22Rv1 (cell line): Measurements from ENCODE around the gene IGF2R.

Experiments
- ZFX ChIP-seq: fragments of 450-650 bp; IDR thresholded peaks from 2 replicates; pipeline ENCODE4 v1.6.1; 2017; ENCODE audit warnings: antibody characterized with exemption, borderline replicate concordance
- TF ChIP-seq, protein P1 (sequence below): fragments of 450-650 bp; IDR thresholded peaks from 2 replicates; pipeline ENCODE4 v1.5.1; 2017; ENCODE audit warnings: mild to moderate bottlenecking

DNA sequence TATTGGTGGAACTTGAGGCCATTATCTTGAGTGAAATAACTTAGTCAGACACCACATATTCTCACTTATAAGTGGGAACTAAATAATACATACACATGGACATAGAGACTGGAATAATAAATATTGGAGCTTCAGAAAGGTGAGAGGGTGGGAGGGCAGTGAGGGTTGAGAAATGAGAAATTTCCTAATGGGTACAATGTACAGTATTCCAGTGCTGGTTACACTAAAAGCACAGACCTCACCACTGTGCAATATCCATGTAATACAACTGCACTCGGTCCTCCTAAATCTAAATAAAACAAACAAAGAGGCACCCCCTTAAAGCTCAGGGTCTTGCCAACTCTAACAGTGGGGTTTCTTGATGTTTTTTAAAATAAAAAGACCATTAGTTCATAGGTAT is 53.2 kb downstream of the IGF2R start:
- TF ChIP-seq, protein P1, sequence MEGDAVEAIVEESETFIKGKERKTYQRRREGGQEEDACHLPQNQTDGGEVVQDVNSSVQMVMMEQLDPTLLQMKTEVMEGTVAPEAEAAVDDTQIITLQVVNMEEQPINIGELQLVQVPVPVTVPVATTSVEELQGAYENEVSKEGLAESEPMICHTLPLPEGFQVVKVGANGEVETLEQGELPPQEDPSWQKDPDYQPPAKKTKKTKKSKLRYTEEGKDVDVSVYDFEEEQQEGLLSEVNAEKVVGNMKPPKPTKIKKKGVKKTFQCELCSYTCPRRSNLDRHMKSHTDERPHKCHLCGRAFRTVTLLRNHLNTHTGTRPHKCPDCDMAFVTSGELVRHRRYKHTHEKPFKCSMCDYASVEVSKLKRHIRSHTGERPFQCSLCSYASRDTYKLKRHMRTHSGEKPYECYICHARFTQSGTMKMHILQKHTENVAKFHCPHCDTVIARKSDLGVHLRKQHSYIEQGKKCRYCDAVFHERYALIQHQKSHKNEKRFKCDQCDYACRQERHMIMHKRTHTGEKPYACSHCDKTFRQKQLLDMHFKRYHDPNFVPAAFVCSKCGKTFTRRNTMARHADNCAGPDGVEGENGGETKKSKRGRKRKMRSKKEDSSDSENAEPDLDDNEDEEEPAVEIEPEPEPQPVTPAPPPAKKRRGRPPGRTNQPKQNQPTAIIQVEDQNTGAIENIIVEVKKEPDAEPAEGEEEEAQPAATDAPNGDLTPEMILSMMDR = no peak
- no peak for TF ChIP-seq ZFX
